GM12892 (cell line): Measurements from ENCODE around the gene CYP1A2.

Source experiments
- POLR2A ChIP-seq: IDR thresholded peaks from 2 replicates; pipeline ENCODE4 v1.6.1; 2011; ENCODE audit warnings: low read depth, low read length, control low read depth
- TAF1 ChIP-seq: IDR thresholded peaks from 2 replicates; pipeline ENCODE4 v1.6.1; 2011; ENCODE audit warnings: low read depth, mild to moderate bottlenecking, control low read depth, low read length, borderline replicate concordance

GRCh38 chr15:74775132-74775562 lies 26.5 kb downstream of the CYP1A2 start:
- TF ChIP-seq TAF1 = no peak
- no peak for TF ChIP-seq POLR2A
